ENCODE measurements around the gene NOTCH2NLA.
"Not testable (repeated sequence)": the region's sequence is repeated elsewhere in the genome, so short reads cannot be mapped to it uniquely, and the experiment has no call there.

DNA sequence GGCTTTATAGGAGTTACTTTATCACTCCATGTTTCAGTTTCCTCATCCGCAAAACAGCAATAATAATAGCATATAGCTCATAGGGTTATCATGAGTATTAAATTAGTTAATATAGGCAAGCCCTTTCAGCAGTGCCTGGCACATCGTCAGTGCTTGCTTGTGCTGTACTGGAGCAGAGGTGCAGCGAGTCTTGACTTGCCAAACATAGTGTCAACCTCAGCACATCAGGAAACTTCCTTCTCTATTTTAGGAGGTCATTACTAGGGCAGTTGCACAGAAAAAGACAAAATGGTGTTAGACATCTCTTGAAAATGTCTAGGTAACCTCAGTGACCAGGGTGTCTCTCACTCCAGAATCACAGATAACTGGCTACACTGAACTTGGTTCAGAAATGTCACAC lies 35.9 kb upstream of the NOTCH2NLA start:
- TF ChIP-seq, protein P1, sequence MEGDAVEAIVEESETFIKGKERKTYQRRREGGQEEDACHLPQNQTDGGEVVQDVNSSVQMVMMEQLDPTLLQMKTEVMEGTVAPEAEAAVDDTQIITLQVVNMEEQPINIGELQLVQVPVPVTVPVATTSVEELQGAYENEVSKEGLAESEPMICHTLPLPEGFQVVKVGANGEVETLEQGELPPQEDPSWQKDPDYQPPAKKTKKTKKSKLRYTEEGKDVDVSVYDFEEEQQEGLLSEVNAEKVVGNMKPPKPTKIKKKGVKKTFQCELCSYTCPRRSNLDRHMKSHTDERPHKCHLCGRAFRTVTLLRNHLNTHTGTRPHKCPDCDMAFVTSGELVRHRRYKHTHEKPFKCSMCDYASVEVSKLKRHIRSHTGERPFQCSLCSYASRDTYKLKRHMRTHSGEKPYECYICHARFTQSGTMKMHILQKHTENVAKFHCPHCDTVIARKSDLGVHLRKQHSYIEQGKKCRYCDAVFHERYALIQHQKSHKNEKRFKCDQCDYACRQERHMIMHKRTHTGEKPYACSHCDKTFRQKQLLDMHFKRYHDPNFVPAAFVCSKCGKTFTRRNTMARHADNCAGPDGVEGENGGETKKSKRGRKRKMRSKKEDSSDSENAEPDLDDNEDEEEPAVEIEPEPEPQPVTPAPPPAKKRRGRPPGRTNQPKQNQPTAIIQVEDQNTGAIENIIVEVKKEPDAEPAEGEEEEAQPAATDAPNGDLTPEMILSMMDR (IDR thresholded peaks at IDR 0.05), result not testable (repeated sequence)
- TF ChIP-seq POLR2A (IDR thresholded peaks at IDR 0.05), result not testable (repeated sequence)
